GM19324 (cell line): Measurements from ENCODE around the gene EBLN2.

ENCODE experiments used
- ATAC-seq: cut with Tn5 transposase; IDR thresholded peaks from one replicate; pipeline ENCODE4 v1.9.1; 2021; ENCODE audit warnings: mild to moderate bottlenecking, moderate library complexity; ENCODE audit not compliant: unreplicated experiment, low FRiP score

EBLN2 gene

GRCh38 chr3:73100741-73101559 lies 39.5 kb downstream of the EBLN2 start:
- no peak for ATAC-seq

GRCh38 chr3:73101881-73102280 lies 40.4 kb downstream of the EBLN2 start:
- no peak for ATAC-seq

- no peak for ATAC-seq
These were observed 45.8 kb downstream of the EBLN2 start for GRCh38 chr3:73107215-73107614.

GRCh38 chr3:73107676-73108187 lies 46.3 kb downstream of the EBLN2 start:
- ATAC-seq, result no peak

GRCh38 chr3:73108750-73109149 lies 47.3 kb downstream of the EBLN2 start:
- no peak for ATAC-seq

- ATAC-seq, result no peak
These were observed 49.1 kb downstream of the EBLN2 start for GRCh38 chr3:73110530-73110929.
